DOHH2 (cell line): Measurements from ENCODE around the gene OR2M3.

Source experiments
- H3F3A ChIP-seq: fragments of 200-600 bp; sonication (generic), shearing (Covaris generic); 2 replicates; pipeline ENCODE4 v1.6.0; 2016; ENCODE audit warnings: antibody characterized with exemption, mild to moderate bottlenecking; ENCODE audit not compliant: control insufficient read depth, insufficient read depth
- H3K27ac ChIP-seq: fragments of 200-600 bp; sonication (generic); 2 replicates; pipeline ENCODE4 v1.5.1; 2014; ENCODE audit warnings: low read depth, mild to moderate bottlenecking, low read length, moderate library complexity
- H3K27me3 ChIP-seq: fragments of 200-600 bp; sonication (generic); 2 replicates; pipeline ENCODE4 v1.6.1; 2014; ENCODE audit warnings: mild to moderate bottlenecking, low read length, mixed read lengths; ENCODE audit not compliant: control insufficient read depth
- H3K36me3 ChIP-seq: fragments of 200-600 bp; sonication (generic); 2 replicates; pipeline ENCODE4 v1.6.1; 2014; ENCODE audit warnings: mild to moderate bottlenecking, low read length, moderate library complexity, mixed read lengths; ENCODE audit not compliant: control insufficient read depth
- H3K4me1 ChIP-seq: fragments of 200-600 bp; sonication (generic); 2 replicates; pipeline ENCODE4 v1.6.1; 2014; ENCODE audit warnings: mild to moderate bottlenecking, low read length, mixed read lengths; ENCODE audit not compliant: control insufficient read depth
- H3K4me2 ChIP-seq: fragments of 200-600 bp; sonication (generic); 2 replicates; pipeline ENCODE4 v1.6.0; 2014; ENCODE audit warnings: mild to moderate bottlenecking, low read length, moderate library complexity
- H3K4me3 ChIP-seq: fragments of 200-600 bp; sonication (generic); 2 replicates; pipeline ENCODE4 v1.5.1; 2014; ENCODE audit warnings: mild to moderate bottlenecking, low read length, mixed read lengths
- H3K79me2 ChIP-seq: fragments of 200-600 bp; sonication (generic); 2 replicates; pipeline ENCODE4 v1.6.1; 2014; ENCODE audit warnings: mild to moderate bottlenecking, low read length, mixed read lengths; ENCODE audit not compliant: control insufficient read depth
- H3K9me2 ChIP-seq: fragments of 200-600 bp; sonication (generic); replicated peaks from 2 replicates; pipeline ENCODE4 v1.6.1; 2014; ENCODE audit warnings: mild to moderate bottlenecking, low read length, mixed read lengths; ENCODE audit not compliant: control insufficient read depth
- H3K9me3 ChIP-seq: fragments of 200-600 bp; sonication (generic); 2 replicates; pipeline ENCODE4 v1.6.1; 2014; ENCODE audit warnings: antibody characterized with exemption, low read length, mixed read lengths; ENCODE audit not compliant: control insufficient read depth, insufficient read depth
- H4K20me1 ChIP-seq: fragments of 200-600 bp; sonication (generic); 2 replicates; pipeline ENCODE4 v1.6.0; 2014; ENCODE audit warnings: low read depth, mild to moderate bottlenecking, antibody characterized with exemption, low read length, moderate library complexity; ENCODE audit not compliant: control insufficient read depth, insufficient read depth
- CTCF ChIP-seq: fragments of 200-600 bp; sonication (generic); IDR thresholded peaks from one replicate; pipeline ENCODE4 v1.5.1; 2014; ENCODE audit warnings: antibody characterized with exemption, mild to moderate bottlenecking, low read depth, low read length; ENCODE audit not compliant: poor library complexity, severe bottlenecking
- EZH2phosphoT487 ChIP-seq: fragments of 200-600 bp; sonication (generic); IDR thresholded peaks from 2 replicates; pipeline ENCODE4 v1.6.1; 2017; ENCODE audit warnings: borderline replicate concordance, mild to moderate bottlenecking, antibody characterized with exemption, low read length, moderate library complexity, mixed read lengths

The OR2M3 gene

GRCh38 chr1:248183996-248184395 lies 13.1 kb upstream of the OR2M3 start:
- Histone ChIP-seq H3K9me2 (no peaks in the 10 kb centered on the region), H3K27me3 (no peaks in the 10 kb centered on the region), H3K9me3 (no peaks in the 10 kb centered on the region; the same call in 1 of the 2 replicates), H3K36me3 (no peaks in the 10 kb centered on the region), H3K4me1 (no peaks in the 10 kb centered on the region), H4K20me1 (no peaks in the 10 kb centered on the region), H3K4me2 (no peak overlapping the region), H3K4me3 (no peak overlapping the region), H3K27ac (no peak overlapping the region), H3F3A (no peaks in the 10 kb centered on the region), H3K79me2 (no peaks in the 10 kb centered on the region)
- TF ChIP-seq CTCF, result no peak
- no peak for TF ChIP-seq EZH2phosphoT487

- no peaks in the 10 kb centered on the region for H3K27me3 ChIP-seq
- no peaks in the 10 kb centered on the region; the same call in 1 of the 2 replicates for H3K9me3 ChIP-seq
- no peaks in the 10 kb centered on the region for H3F3A ChIP-seq
- no peak overlapping the region for H3K4me2 ChIP-seq
- no peak overlapping the region for H3K4me3 ChIP-seq
- TF ChIP-seq EZH2phosphoT487, result no peak
- TF ChIP-seq CTCF, result no peak
- no peaks in the 10 kb centered on the region for H3K9me2 ChIP-seq
- no peaks in the 10 kb centered on the region for H3K4me1 ChIP-seq
- no peaks in the 10 kb centered on the region for H3K36me3 ChIP-seq
- H3K79me2 ChIP-seq, result no peaks in the 10 kb centered on the region
- H4K20me1 ChIP-seq, result no peaks in the 10 kb centered on the region
- no peak overlapping the region for H3K27ac ChIP-seq
These were observed 9.7 kb upstream of the OR2M3 start for GRCh38 chr1:248187363-248187762.

GRCh38 chr1:248189026-248189425 lies 8.0 kb upstream of the OR2M3 start:
- Histone ChIP-seq H3K4me1 (no peaks in the 10 kb centered on the region), H3K36me3 (no peaks in the 10 kb centered on the region), H3K79me2 (no peaks in the 10 kb centered on the region), H3F3A (no peaks in the 10 kb centered on the region), H3K27ac (no peak overlapping the region), H3K4me2 (no peak overlapping the region), H3K4me3 (no peak overlapping the region), H4K20me1 (no peaks in the 10 kb centered on the region), H3K9me2 (no peaks in the 10 kb centered on the region), H3K27me3 (no peaks in the 10 kb centered on the region), H3K9me3 (no peaks in the 10 kb centered on the region; the same call in 1 of the 2 replicates)
- TF ChIP-seq EZH2phosphoT487 (no peak), CTCF (no peak)
